Esophagus squamous epithelium (tissue), 5 donors: ENCODE measurements around the gene GYS1. TPM values are rescaled to one million over a fixed set of nuclear protein-coding genes. Genes with fewer than 3 reads are reported as not detected.

Source experiments
- DNase-seq: peaks from one replicate; lab custom pipeline; 2025; lab: John Stamatoyannopoulos, UW
- H3K27ac ChIP-seq, 4 donors: fragments of 200-600 bp; sonication (generic); one replicate each; pipeline ENCODE4 v1.5.1; 2016 to 2019; ENCODE audit warnings: mild to moderate bottlenecking in 1 of 4
- H3K27me3 ChIP-seq, 4 donors: fragments of 200-600 bp; sonication (generic); 1 replicate in 3 of 4; 2 replicates in 1 of 4; pipeline versions ENCODE4 v1.5.1 to v1.6.0; 2017 to 2021; ENCODE audit warnings: antibody characterized with exemption in 1 of 4
- H3K36me3 ChIP-seq, 3 donors: fragments of 200-600 bp; sonication (generic); one replicate each; pipeline ENCODE4 v1.5.1; 2016 to 2019
- H3K4me1 ChIP-seq, 3 donors: fragments of 200-600 bp; sonication (generic); one replicate each; pipeline ENCODE4 v1.5.1; 2017 to 2019
- H3K4me3 ChIP-seq, 4 donors: fragments of 200-600 bp; sonication (generic); 1 replicate in 3 of 4; 2 replicates in 1 of 4; pipeline ENCODE4 v1.5.1; 2016 to 2019; ENCODE audit warnings: mild to moderate bottlenecking in 2 of 4, moderate library complexity in 1 of 4
- H3K9me3 ChIP-seq, 3 donors: fragments of 200-600 bp; sonication (generic); one replicate each; pipeline ENCODE4 v1.5.1; 2016 to 2019
- POLR2A ChIP-seq, 4 donors: fragments of 450-650 bp; IDR thresholded peaks; one replicate each; pipeline ENCODE4 v1.6.1; 2017; ENCODE audit warnings: antibody characterized with exemption in 4 of 4, mild to moderate bottlenecking in 4 of 4, moderate library complexity in 3 of 4
- WGBS, 2 donors: methylation state at CpG; one replicate each; pipeline ENCODE4 v1.1.5; 2018; 5-methylcytosine and 5-hydroxymethylcytosine counted together
- intact Hi-C: fragments of 100-400 bp; cut with DNase I; formaldehyde crosslinking; loops from one replicate; pipeline ENCODE4 v1.15.0; 2022
- total RNA-seq, 4 donors: library from RNA; depleted of rRNA; stranded (reverse); fragments of >200 nt; gene quantifications; one replicate each; pipeline ENCODE4 v1.1.0, GENCODE V29; 2016
- TF ChIP-seq, protein P1 (sequence below), 6 experiments: fragments of 450-650 bp in 4 of 6; fragments of 200-600 bp in 2 of 6; sonication (generic) in 2 of 6; IDR thresholded peaks; one replicate each; pipeline ENCODE4 v1.5.1; 2016 to 2019; ENCODE audit warnings: antibody characterized with exemption in 6 of 6, mild to moderate bottlenecking in 4 of 6, moderate library complexity in 4 of 6
- donor health status: DM: yes; HTN: yes; CAD: no.

GYS1 gene
- total RNA-seq, 4 donors from 2014 or later, result 30.6 to 47.6 (median 39.5) TPM

DNA sequence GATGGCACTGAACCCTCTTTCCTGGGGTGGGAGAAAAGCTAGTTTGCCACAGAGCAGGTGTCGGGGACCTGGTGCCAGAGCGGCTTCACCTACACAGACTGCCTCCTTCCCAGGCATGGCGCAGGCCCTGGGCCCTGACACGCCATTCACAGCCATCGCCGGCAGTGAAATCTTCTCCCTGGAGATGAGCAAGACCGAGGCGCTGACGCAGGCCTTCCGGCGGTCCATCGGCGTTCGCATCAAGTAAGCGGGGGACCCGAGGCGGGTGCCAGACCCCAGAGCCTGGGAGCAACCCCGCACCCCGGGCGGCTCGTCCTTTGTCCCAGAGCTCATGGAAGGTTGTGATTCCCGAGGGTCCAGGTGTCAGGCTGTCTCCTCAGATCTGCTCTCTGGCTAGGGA lies 13.8 kb upstream of the GYS1 start:
- Histone ChIP-seq H3K4me1 (no peaks in the 10 kb centered on the region), H3K27me3 (no peaks in the 10 kb centered on the region), H3K9me3 (no peaks in the 10 kb centered on the region), H3K27ac (no peak overlapping the region), H3K36me3 (peaks cover 37 to 97% (median 55%) of the 10 kb centered on the region in 3 donors), H3K4me3 (no peak overlapping the region)
- DNase-seq, result no peak
- TF ChIP-seq POLR2A (IDR thresholded peaks at IDR 0.05), result no peak
- TF ChIP-seq, protein P1, sequence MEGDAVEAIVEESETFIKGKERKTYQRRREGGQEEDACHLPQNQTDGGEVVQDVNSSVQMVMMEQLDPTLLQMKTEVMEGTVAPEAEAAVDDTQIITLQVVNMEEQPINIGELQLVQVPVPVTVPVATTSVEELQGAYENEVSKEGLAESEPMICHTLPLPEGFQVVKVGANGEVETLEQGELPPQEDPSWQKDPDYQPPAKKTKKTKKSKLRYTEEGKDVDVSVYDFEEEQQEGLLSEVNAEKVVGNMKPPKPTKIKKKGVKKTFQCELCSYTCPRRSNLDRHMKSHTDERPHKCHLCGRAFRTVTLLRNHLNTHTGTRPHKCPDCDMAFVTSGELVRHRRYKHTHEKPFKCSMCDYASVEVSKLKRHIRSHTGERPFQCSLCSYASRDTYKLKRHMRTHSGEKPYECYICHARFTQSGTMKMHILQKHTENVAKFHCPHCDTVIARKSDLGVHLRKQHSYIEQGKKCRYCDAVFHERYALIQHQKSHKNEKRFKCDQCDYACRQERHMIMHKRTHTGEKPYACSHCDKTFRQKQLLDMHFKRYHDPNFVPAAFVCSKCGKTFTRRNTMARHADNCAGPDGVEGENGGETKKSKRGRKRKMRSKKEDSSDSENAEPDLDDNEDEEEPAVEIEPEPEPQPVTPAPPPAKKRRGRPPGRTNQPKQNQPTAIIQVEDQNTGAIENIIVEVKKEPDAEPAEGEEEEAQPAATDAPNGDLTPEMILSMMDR (IDR thresholded peaks at IDR 0.05), result no peak
- WGBS, 2 donors, result 90 to 98% methylated on average over 2 to 11 of the region's 22 CpGs
- intact Hi-C loops, result no loop called here

- no peaks in the 10 kb centered on the region for H3K27me3 ChIP-seq
- no peak for DNase-seq
- TF ChIP-seq, protein P1 (IDR thresholded peaks at IDR 0.05), result no peak
- TF ChIP-seq POLR2A (IDR thresholded peaks at IDR 0.05), result no peak
- no peaks in the 10 kb centered on the region for H3K9me3 ChIP-seq
- intact Hi-C loops, result no loop called here
- H3K4me1 ChIP-seq, result no peaks in the 10 kb centered on the region
- H3K4me3 ChIP-seq, result no peak overlapping the region
- 93 to 96% methylated on average over 6 of the region's 7 CpGs for WGBS, 2 donors
- H3K27ac ChIP-seq, result no peak overlapping the region
- H3K36me3 ChIP-seq, result peaks cover 31 to 96% (median 41%) of the 10 kb centered on the region in 3 donors
Observed at GRCh38 chr19:49004964-49005614, 12.0 kb upstream of the GYS1 start.

GRCh38 chr19:49004133-49004532 lies 11.0 kb upstream of the GYS1 start:
- WGBS, 2 donors, result 95 to 97% methylated on average over 14 to 15 of the region's 15 CpGs
- Histone ChIP-seq H3K36me3 (peaks cover 27 to 95% (median 36%) of the 10 kb centered on the region in 3 donors), H3K4me3 (no peak overlapping the region), H3K4me1 (peaks cover 0 to 6% (median 0%) of the 10 kb centered on the region in 3 donors), H3K27me3 (no peaks in the 10 kb centered on the region), H3K9me3 (no peaks in the 10 kb centered on the region), H3K27ac (no peak overlapping the region)
- no peak for DNase-seq
- TF ChIP-seq POLR2A (IDR thresholded peaks at IDR 0.05), result no peak
- TF ChIP-seq, protein P1 (IDR thresholded peaks at IDR 0.05), result no peak
- intact Hi-C loops, result no loop called here

- DNase-seq, result no peak
- WGBS, 2 donors, result 55 to 58% methylated on average over 12 to 15 of the region's 16 CpGs
- H3K27me3 ChIP-seq, result no peaks in the 10 kb centered on the region
Observed at GRCh38 chr19:48999481-49000325, 6.6 kb upstream of the GYS1 start.

More at GRCh38 chr19:48999481-49000325, 6.6 kb upstream of the GYS1 start:
- Histone ChIP-seq H3K27ac (no peak overlapping the region), H3K4me3 (no peak overlapping the region), H3K4me1 (peaks cover under 1 to 16% (median 4%) of the 10 kb centered on the region in 3 donors), H3K9me3 (no peaks in the 10 kb centered on the region), H3K36me3 (peaks cover 12 to 53% (median 18%) of the 10 kb centered on the region in 3 donors)
- intact Hi-C loops, result no loop called here
- no peak for TF ChIP-seq POLR2A (IDR thresholded peaks at IDR 0.05)
- TF ChIP-seq, protein P1 (IDR thresholded peaks at IDR 0.05), result peak; percentile 24 to 68 (median 55)
